Measurements from ENCODE around the gene RFX5. TPM values are rescaled to one million over a fixed set of nuclear protein-coding genes. Genes with fewer than 3 reads are reported as not detected.

The RFX5 gene
- total RNA-seq, 3 donors from 2014 or later, result 17.9 to 34.5 (median 25.9) TPM

DNA sequence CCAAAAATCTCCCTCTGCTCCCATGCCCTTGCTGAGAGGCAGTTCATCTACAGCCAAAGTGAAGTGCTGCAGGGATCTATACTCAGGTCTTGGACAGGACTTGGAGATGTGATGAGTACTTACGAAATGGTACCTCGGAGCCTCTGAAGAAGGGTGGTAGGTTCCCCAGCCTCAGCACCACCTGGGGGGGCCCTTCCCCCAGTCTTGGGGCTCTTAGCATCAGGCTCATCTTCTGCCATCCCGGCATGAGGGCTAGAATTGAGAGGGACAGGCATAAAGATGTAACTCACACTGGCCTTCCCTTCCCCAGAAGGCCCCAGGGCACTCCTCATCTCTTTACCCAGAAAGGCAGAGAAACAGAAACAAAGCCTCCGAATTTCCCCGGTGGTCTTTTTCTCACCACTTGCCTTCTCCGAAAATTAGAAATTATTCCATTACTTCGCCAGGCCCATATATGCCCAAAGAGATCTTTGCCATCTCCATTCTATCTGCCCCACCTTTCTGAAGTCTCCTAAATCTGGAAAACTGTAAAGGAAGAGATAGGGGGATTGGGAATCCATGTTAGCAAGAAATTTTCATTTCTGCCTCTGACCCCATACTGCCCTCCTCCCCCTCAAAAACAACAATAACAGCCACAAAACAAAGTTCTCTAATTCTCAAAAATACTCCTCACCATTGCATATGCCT, 827 bp downstream of the RFX5 start:
- intact Hi-C loops (cut with DNase I; ENCODE audit: low total_unique reads), result no loop called here
- Histone ChIP-seq H3K27me3 (no peaks in the 10 kb centered on the region), H3K36me3 (no peaks in the 10 kb centered on the region), H3K4me1 (no peaks in the 10 kb centered on the region), H3K4me3 (peak overlapping the region; percentile 68 to 70 (median 69)), H3K27ac (peak overlapping the region; percentile 91 to 93), H3K9me3 (no peaks in the 10 kb centered on the region)
- no peak for DNase-seq (ENCODE audit: low spot score in 2 of 2)
- TF ChIP-seq POLR2A (IDR thresholded peaks at IDR 0.05) (no peak), CTCF (IDR thresholded peaks at IDR 0.05) (no peak), POLR2AphosphoS5 (IDR thresholded peaks at IDR 0.05) (no peak)

GRCh38 chr1:151344291-151344690, 2.8 kb downstream of the RFX5 start:
- Histone ChIP-seq H3K36me3 (no peaks in the 10 kb centered on the region), H3K27ac (no peak overlapping the region), H3K9me3 (no peaks in the 10 kb centered on the region), H3K4me3 (no peak overlapping the region), H3K27me3 (no peaks in the 10 kb centered on the region), H3K4me1 (no peaks in the 10 kb centered on the region)
- intact Hi-C loops (cut with DNase I; ENCODE audit: low total_unique reads), result loop anchor here (5.0 kb wide), 1 partner anchor 47 kb away; no protein-coding TSS in a partner anchor
- TF ChIP-seq POLR2A (IDR thresholded peaks at IDR 0.05) (no peak), CTCF (IDR thresholded peaks at IDR 0.05) (no peak), POLR2AphosphoS5 (IDR thresholded peaks at IDR 0.05) (no peak)
- no peak for DNase-seq (ENCODE audit: low spot score in 2 of 2)

- H3K9me3 ChIP-seq, result no peaks in the 10 kb centered on the region
- intact Hi-C loops (cut with DNase I; ENCODE audit: low total_unique reads), result loop anchor here (5.0 kb wide), 1 partner anchor 46 kb away; no protein-coding TSS in a partner anchor
- H3K4me3 ChIP-seq, result no peak overlapping the region
- no peak overlapping the region for H3K27ac ChIP-seq
- TF ChIP-seq POLR2A (IDR thresholded peaks at IDR 0.05) (no peak), POLR2AphosphoS5 (IDR thresholded peaks at IDR 0.05) (no peak), CTCF (IDR thresholded peaks at IDR 0.05) (no peak)
- no peaks in the 10 kb centered on the region for H3K36me3 ChIP-seq
- H3K27me3 ChIP-seq, result no peaks in the 10 kb centered on the region
- DNase-seq (ENCODE audit: low spot score in 2 of 2), result no peak
- H3K4me1 ChIP-seq, result no peaks in the 10 kb centered on the region
Observed at GRCh38 chr1:151343587-151343986, 3.5 kb downstream of the RFX5 start.

DNA sequence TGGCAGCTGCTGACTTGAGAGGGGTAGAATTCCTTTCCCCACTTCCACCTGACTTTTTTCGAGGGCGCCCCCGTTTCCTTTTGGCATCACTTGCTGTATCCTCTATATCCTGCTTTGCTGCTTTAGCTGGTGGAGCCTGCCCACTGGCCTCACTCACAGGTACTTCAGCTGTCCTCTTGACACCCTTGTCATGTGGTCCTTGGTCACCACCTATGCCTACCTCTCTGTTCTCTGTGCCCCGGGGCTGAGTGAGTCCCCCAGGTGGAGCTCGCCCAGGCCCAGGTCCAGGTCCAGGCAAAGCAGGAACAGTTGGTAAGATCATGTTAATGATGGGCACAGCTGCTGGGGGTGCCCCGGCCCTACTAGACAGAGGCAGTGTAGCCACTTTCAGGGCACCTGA, 4.5 kb downstream of the RFX5 start:
- TF ChIP-seq POLR2A (IDR thresholded peaks at IDR 0.05) (no peak), CTCF (IDR thresholded peaks at IDR 0.05) (no peak), POLR2AphosphoS5 (IDR thresholded peaks at IDR 0.05) (no peak)
- no peak for DNase-seq (ENCODE audit: low spot score in 2 of 2)
- intact Hi-C loops (cut with DNase I; ENCODE audit: low total_unique reads), result loop anchor here (5.0 kb wide), 1 partner anchor 45 kb away; no protein-coding TSS in a partner anchor
- no peaks in the 10 kb centered on the region for H3K4me1 ChIP-seq
- H3K4me3 ChIP-seq, result no peak overlapping the region
- no peaks in the 10 kb centered on the region for H3K9me3 ChIP-seq
- no peaks in the 10 kb centered on the region for H3K27me3 ChIP-seq
- H3K27ac ChIP-seq, result no peak overlapping the region
- H3K36me3 ChIP-seq, result no peaks in the 10 kb centered on the region

DNA sequence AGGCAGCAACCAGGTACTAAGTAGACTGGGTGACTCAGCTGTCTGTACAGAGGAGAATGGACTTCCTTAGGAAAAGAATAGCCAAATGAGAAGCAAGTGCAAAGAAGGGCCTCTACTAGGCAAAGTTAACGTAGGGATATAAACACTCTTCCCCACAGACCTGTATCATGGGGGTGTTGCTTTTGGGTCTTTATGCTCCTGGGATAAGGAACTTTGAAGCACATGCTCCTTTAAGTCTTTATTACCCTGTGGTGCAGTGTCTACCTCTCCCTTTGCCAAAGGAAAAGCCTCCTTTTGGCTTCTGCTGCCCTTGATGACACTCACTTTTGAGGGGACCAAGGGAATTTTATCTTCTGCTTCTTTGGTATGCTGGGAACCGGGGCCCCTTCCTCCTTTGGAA, 5.0 kb downstream of the RFX5 start:
- DNase-seq (ENCODE audit: low spot score in 2 of 2), result no peak
- Histone ChIP-seq H3K4me1 (no peaks in the 10 kb centered on the region), H3K9me3 (no peaks in the 10 kb centered on the region), H3K27ac (no peak overlapping the region), H3K36me3 (no peaks in the 10 kb centered on the region), H3K27me3 (no peaks in the 10 kb centered on the region), H3K4me3 (no peak overlapping the region)
- intact Hi-C loops (cut with DNase I; ENCODE audit: low total_unique reads), result loop anchor here (5.0 kb wide), 1 partner anchor 45 kb away; no protein-coding TSS in a partner anchor
- TF ChIP-seq POLR2AphosphoS5 (IDR thresholded peaks at IDR 0.05), result no peak
- TF ChIP-seq CTCF (IDR thresholded peaks at IDR 0.05), result no peak
- no peak for TF ChIP-seq POLR2A (IDR thresholded peaks at IDR 0.05)
